RCC 7860 (cell line): ENCODE results near the gene SLIT3.

Experiments
- DNase-seq: peaks from one replicate; pipeline ENCODE4 v3.0.0-alpha.2; 2015; ENCODE audit warnings: low spot score
- FAIRE-seq: peaks from 2 replicates; lab custom pipeline; 2012; peaks lifted over from hg19 to GRCh38; lab: Jason Lieb, UNC

Gene SLIT3

GRCh38 chr5:169181814-169182213, 119.1 kb downstream of the SLIT3 start:
- DNase-seq (peak; percentile 30), FAIRE-seq (no peak)

- FAIRE-seq (no peak), DNase-seq (no peak)
Measured at GRCh38 chr5:169178754-169179153, 122.2 kb downstream of the SLIT3 start.

- FAIRE-seq (no peak), DNase-seq (no peak)
Measured at GRCh38 chr5:169178274-169178673, 122.7 kb downstream of the SLIT3 start.

- FAIRE-seq (no peak), DNase-seq (no peak)
Measured at GRCh38 chr5:169176709-169177694, 123.9 kb downstream of the SLIT3 start.

- FAIRE-seq, result no peak
Measured at GRCh38 chr5:169175733-169176132, 125.2 kb downstream of the SLIT3 start.

GRCh38 chr5:169174923-169175322, 126.0 kb downstream of the SLIT3 start:
- DNase-seq, result no peak
- FAIRE-seq, result no peak

More at GRCh38 chr5:169175733-169176132, 125.2 kb downstream of the SLIT3 start:
- no peak for DNase-seq

GRCh38 chr5:169173372-169173771, 127.6 kb downstream of the SLIT3 start:
- DNase-seq, result no peak
- FAIRE-seq, result no peak

- FAIRE-seq, result no peak
Measured at GRCh38 chr5:169171515-169171914, 129.4 kb downstream of the SLIT3 start.

GRCh38 chr5:169169783-169170182, 131.2 kb downstream of the SLIT3 start:
- no peak for DNase-seq

More at GRCh38 chr5:169171515-169171914, 129.4 kb downstream of the SLIT3 start:
- no peak for DNase-seq

GRCh38 chr5:169168280-169168679, 132.7 kb downstream of the SLIT3 start:
- FAIRE-seq (no peak), DNase-seq (no peak)

More at GRCh38 chr5:169169783-169170182, 131.2 kb downstream of the SLIT3 start:
- FAIRE-seq, result no peak

GRCh38 chr5:169166078-169166477, 134.9 kb downstream of the SLIT3 start:
- DNase-seq, result no peak
- FAIRE-seq, result no peak

- no peak for FAIRE-seq
- no peak for DNase-seq
Measured at GRCh38 chr5:169165052-169165451, 135.9 kb downstream of the SLIT3 start.

- FAIRE-seq, result peak; percentile 91
Measured at GRCh38 chr5:169164481-169164925, 136.4 kb downstream of the SLIT3 start.

GRCh38 chr5:169162407-169162806, 138.5 kb downstream of the SLIT3 start:
- FAIRE-seq, result peak; percentile 95
- peak; percentile 93 for DNase-seq

More at GRCh38 chr5:169164481-169164925, 136.4 kb downstream of the SLIT3 start:
- peak; percentile 88 for DNase-seq

GRCh38 chr5:169161022-169161680, 139.8 kb downstream of the SLIT3 start:
- DNase-seq, result peak; percentile 99
- peak; percentile 98 for FAIRE-seq

GRCh38 chr5:169160405-169160901, 140.5 kb downstream of the SLIT3 start:
- peak; percentile 75 for DNase-seq
- FAIRE-seq, result peak; percentile 74

GRCh38 chr5:169158764-169159163, 142.2 kb downstream of the SLIT3 start:
- FAIRE-seq (no peak), DNase-seq (no peak)

- no peak for DNase-seq
- no peak for FAIRE-seq
Measured at GRCh38 chr5:169157064-169157463, 143.9 kb downstream of the SLIT3 start.

GRCh38 chr5:169154679-169155078, 146.3 kb downstream of the SLIT3 start:
- FAIRE-seq (no peak), DNase-seq (no peak)

- no peak for FAIRE-seq
- DNase-seq, result no peak
Measured at GRCh38 chr5:169153405-169153804, 147.5 kb downstream of the SLIT3 start.

- FAIRE-seq, result no peak
- no peak for DNase-seq
Measured at GRCh38 chr5:169152946-169153345, 148.0 kb downstream of the SLIT3 start.
